OCI-LY1 (cell line): Measurements from ENCODE around the gene COL25A1.

ENCODE experiments used
- EZH2 ChIP-seq: fragments of 200-600 bp; sonication (generic), shearing (Covaris generic); IDR thresholded peaks from 2 replicates; pipeline ENCODE4 v1.8.0; 2017; ENCODE audit warnings: borderline replicate concordance, mixed run types, mild to moderate bottlenecking, antibody characterized with exemption, low read length, moderate library complexity, mixed read lengths
- TF ChIP-seq, protein P1 (sequence below): fragments of 200-600 bp; sonication (generic), shearing (Covaris generic); IDR thresholded peaks from 2 replicates; pipeline ENCODE4 v1.5.1; 2017; ENCODE audit warnings: mild to moderate bottlenecking, antibody characterized with exemption, low read length, moderate library complexity, mixed read lengths

GRCh38 chr4:109313168-109314133 lies 11.0 kb upstream of the COL25A1 start:
- TF ChIP-seq, protein P1, sequence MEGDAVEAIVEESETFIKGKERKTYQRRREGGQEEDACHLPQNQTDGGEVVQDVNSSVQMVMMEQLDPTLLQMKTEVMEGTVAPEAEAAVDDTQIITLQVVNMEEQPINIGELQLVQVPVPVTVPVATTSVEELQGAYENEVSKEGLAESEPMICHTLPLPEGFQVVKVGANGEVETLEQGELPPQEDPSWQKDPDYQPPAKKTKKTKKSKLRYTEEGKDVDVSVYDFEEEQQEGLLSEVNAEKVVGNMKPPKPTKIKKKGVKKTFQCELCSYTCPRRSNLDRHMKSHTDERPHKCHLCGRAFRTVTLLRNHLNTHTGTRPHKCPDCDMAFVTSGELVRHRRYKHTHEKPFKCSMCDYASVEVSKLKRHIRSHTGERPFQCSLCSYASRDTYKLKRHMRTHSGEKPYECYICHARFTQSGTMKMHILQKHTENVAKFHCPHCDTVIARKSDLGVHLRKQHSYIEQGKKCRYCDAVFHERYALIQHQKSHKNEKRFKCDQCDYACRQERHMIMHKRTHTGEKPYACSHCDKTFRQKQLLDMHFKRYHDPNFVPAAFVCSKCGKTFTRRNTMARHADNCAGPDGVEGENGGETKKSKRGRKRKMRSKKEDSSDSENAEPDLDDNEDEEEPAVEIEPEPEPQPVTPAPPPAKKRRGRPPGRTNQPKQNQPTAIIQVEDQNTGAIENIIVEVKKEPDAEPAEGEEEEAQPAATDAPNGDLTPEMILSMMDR = no peak
- TF ChIP-seq EZH2 = no peak
